ENCODE data around the gene SRRM3.
"Not testable (repeated sequence)": the region's sequence is repeated elsewhere in the genome, so short reads cannot be mapped to it uniquely, and the experiment has no call there.

Gene SRRM3

GRCh38 chr7:76193466-76193865 lies 8.2 kb upstream of the SRRM3 start:
- no peak for DNase-seq

- peak; percentile 35 for DNase-seq
Measured at GRCh38 chr7:76193883-76194282, 7.8 kb upstream of the SRRM3 start.

GRCh38 chr7:76196786-76197185 lies 4.9 kb upstream of the SRRM3 start:
- DNase-seq: peak; percentile 72

- DNase-seq: no peak
Measured at GRCh38 chr7:76198202-76198601, 3.5 kb upstream of the SRRM3 start.

- DNase-seq: peak; percentile 62
Measured at GRCh38 chr7:76202666-76203030, 952 bp downstream of the SRRM3 start.

- DNase-seq: no peak
Measured at GRCh38 chr7:76204147-76204546, 2.5 kb downstream of the SRRM3 start.

GRCh38 chr7:76206633-76207032 lies 4.9 kb downstream of the SRRM3 start:
- no peak for DNase-seq

- no peak for DNase-seq
Measured at GRCh38 chr7:76209310-76209709, 7.6 kb downstream of the SRRM3 start.

GRCh38 chr7:76211216-76211615 lies 9.5 kb downstream of the SRRM3 start:
- DNase-seq: no peak

- DNase-seq: not testable (repeated sequence)
Measured at GRCh38 chr7:76215349-76215748, 13.7 kb downstream of the SRRM3 start.

- DNase-seq: no peak
Measured at GRCh38 chr7:76216381-76217082, 14.8 kb downstream of the SRRM3 start.

GRCh38 chr7:76217942-76218566 lies 16.4 kb downstream of the SRRM3 start:
- no peak for DNase-seq

GRCh38 chr7:76220185-76221057 lies 18.7 kb downstream of the SRRM3 start:
- peak; percentile 76 for DNase-seq

GRCh38 chr7:76222333-76222732 lies 20.6 kb downstream of the SRRM3 start:
- DNase-seq: no peak

GRCh38 chr7:76222839-76223238 lies 21.1 kb downstream of the SRRM3 start:
- DNase-seq: no peak

- DNase-seq: no peak
Measured at GRCh38 chr7:76223286-76223972, 21.7 kb downstream of the SRRM3 start.

GRCh38 chr7:76224695-76225094 lies 23.0 kb downstream of the SRRM3 start:
- DNase-seq: no peak

- no peak for DNase-seq
Measured at GRCh38 chr7:76225379-76225778, 23.7 kb downstream of the SRRM3 start.

GRCh38 chr7:76225951-76226350 lies 24.3 kb downstream of the SRRM3 start:
- no peak for DNase-seq

- not testable (repeated sequence) for DNase-seq
Measured at GRCh38 chr7:76226878-76227423, 25.3 kb downstream of the SRRM3 start.

- no peak for DNase-seq
Measured at GRCh38 chr7:76230214-76230613, 28.5 kb downstream of the SRRM3 start.

GRCh38 chr7:76231071-76231470 lies 29.4 kb downstream of the SRRM3 start:
- peak; percentile 27 for DNase-seq

GRCh38 chr7:76231583-76231982 lies 29.9 kb downstream of the SRRM3 start:
- DNase-seq: no peak

All from NCI-H82 (cell line).